Measurements from ENCODE around the gene TFB1M.
"Not testable (repeated sequence)": the region's sequence is repeated elsewhere in the genome, so short reads cannot be mapped to it uniquely, and the experiment has no call there.

DNA sequence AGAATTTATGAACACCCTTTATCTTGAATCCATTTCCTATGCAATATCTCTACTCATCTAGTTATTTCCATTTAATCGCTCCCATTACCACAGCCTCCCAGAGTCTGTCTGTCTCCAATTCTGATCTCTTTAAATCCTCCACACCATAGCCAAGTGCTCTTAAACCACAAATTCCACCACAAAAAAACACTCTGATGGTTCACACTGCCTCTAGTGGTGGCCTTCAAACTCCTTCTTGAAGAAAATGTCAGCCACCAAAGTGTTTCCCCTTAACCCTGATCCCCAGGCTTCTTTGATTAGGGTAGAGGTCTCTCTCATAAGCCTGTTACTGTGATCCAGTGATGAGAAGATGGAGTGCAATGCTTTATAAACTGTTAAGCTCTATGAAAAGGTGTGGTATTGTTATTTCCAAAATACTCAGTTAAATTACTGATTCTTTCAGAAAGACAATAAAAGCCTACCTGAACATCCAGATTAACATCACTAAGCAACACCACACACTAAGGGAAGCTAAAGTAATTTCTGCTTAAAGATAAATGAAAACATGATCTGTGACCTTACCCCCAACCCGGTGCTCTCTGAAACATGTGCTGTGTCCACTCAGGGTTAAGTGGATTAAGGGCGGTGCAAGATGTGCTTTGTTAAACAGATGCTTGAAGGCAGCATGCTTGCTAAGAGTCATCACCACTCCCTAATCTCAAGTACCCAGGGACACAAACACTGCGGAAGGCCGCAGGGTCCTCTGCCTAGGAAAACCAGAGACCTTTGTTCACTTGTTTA lies 46.0 kb downstream of the TFB1M start:
- TF ChIP-seq, protein P1, sequence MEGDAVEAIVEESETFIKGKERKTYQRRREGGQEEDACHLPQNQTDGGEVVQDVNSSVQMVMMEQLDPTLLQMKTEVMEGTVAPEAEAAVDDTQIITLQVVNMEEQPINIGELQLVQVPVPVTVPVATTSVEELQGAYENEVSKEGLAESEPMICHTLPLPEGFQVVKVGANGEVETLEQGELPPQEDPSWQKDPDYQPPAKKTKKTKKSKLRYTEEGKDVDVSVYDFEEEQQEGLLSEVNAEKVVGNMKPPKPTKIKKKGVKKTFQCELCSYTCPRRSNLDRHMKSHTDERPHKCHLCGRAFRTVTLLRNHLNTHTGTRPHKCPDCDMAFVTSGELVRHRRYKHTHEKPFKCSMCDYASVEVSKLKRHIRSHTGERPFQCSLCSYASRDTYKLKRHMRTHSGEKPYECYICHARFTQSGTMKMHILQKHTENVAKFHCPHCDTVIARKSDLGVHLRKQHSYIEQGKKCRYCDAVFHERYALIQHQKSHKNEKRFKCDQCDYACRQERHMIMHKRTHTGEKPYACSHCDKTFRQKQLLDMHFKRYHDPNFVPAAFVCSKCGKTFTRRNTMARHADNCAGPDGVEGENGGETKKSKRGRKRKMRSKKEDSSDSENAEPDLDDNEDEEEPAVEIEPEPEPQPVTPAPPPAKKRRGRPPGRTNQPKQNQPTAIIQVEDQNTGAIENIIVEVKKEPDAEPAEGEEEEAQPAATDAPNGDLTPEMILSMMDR (IDR thresholded peaks at IDR 0.05; ENCODE audit: low read length): peak; percentile 61
- TF ChIP-seq EZH2 (IDR thresholded peaks at IDR 0.05; ENCODE audit: borderline replicate concordance, low read length): not testable (repeated sequence)

Data from OCI-LY1 (cell line).